GM19395 (cell line): ENCODE data around the gene SAMHD1.
"Not testable (repeated sequence)": the region's sequence is repeated elsewhere in the genome, so short reads cannot be mapped to it uniquely, and the experiment has no call there.

ENCODE experiments used
- ATAC-seq: cut with Tn5 transposase; IDR thresholded peaks from one replicate; pipeline ENCODE4 v1.9.1; 2021; ENCODE audit warnings: mild to moderate bottlenecking, moderate library complexity; ENCODE audit not compliant: unreplicated experiment

Gene SAMHD1

DNA sequence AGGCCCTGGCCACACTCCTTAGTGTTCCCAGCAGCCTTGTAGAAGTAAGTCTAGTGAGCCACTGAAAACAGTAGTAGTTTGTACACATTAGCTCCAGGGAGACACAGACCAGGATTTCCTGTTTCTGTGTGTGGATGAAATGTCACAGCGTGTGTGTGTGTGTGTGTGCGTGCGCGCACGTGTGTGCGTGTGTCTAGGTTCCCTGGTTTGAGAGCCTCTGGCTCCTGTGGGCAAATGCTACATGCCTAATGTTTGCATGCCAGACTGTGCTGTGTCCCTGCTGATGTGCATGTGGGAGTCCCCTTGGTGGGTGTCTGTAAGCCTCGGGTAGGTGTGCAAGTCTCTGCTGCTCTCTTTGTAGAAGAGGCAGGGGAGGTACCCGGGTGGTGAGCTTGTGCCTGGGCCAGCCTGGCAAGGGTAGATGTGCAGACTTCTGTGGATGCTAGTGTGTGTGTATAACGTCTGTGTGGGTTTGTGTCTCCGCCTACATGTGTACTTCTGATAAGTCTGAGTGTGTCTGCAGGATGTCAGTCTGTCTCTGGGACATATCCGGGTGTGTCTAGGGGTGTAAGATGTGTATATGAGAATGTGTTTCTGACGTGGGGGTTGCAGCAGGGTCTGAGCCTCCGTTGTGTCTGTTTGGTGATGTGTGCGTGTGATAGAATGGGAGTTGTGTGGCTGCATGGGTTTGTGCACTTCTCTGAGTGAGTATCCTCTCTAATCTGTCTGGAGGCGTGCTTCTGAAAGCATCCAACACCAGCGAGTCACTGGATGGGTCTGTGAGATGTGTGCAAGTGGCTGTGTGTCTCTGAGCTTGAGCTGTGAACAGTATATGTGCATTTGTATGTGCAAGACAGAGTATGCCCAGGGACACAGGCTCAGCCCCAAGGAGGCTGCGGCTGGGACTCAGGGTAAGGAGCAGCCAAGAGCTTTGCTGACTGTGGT lies 94.5 kb downstream of the SAMHD1 start:
- ATAC-seq = no peak

DNA sequence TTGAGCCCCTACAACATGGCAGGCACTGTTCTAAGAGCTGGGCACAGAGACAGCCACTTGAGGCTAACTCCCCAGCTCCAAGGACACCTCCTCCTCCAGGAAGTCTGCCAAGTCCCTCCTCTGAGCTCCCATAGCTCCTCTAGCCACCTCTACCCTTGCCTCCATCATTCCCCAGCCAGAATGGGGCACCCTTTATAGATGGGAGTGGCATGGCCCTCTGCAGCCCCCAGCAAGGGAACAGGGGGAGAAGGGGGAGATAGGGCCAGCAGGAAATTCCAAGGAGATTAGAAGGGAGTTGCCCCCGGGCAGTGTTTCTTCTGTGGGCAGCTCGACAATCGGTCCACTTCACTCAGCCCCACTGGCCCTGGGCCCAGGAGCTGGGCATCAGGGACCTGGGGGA lies 95.3 kb downstream of the SAMHD1 start:
- ATAC-seq = no peak

DNA sequence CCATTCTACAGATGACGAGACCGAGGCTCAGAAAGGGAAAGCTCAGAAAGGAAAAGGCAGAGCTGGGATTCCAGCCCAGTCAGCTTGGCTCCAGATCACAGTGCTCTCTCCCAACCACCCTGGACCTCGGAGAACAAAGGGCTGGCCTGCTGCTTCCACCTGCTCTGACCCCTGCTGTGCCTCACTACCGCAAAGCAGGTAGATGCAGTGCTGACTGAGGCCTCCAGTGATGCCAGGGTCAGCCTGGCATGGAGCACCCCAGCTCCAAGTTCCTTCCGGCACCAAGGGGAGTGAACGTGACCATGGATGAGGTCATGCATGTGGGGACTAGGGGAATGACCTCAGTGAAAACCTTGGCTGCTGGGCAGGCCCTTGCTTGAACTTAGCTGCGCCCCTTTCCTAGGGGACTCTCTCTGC lies 96.3 kb downstream of the SAMHD1 start:
- no peak for ATAC-seq

DNA sequence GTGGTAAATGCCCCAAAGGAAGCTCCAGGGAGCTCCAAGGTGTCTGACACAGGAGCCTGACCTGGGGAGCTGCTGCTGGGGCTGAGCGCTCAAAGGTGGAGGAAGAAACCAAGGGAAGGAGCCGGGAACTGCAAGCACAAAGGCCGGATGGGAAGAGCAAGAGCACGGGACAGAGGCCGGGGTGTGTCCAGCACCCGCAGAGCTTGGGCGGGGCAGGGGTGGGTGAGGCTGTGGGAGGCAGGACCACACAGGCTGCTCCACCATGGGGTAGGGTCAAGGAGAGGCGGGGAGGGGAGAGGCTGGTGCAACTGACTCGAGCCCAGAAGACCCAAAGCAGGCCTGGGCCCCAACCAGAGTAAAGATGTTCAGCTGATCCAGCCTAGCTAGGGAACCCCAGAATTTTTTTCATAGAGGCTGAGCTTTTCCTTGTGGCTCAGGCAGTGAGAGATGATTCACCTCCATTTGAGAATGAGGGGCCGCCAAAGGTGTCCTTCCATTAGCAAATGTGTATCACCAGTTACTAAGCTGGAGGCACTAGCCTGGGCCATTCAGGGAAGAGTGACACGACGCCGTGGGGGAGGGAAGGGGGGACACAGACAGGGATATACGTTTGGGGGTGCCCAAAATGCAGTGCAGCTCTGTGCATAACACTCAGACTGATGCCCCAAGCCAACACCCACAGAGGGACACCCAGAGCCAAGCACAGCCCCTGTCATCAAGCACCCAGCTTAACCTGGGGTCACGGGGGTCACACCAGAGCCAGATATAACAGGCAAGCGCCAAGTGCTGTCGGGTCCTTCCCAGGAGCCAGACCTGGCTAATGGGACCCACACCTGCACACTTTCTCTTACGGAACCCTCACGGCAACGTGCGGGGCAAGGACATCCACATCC lies 96.9 kb downstream of the SAMHD1 start:
- ATAC-seq = no peak

DNA sequence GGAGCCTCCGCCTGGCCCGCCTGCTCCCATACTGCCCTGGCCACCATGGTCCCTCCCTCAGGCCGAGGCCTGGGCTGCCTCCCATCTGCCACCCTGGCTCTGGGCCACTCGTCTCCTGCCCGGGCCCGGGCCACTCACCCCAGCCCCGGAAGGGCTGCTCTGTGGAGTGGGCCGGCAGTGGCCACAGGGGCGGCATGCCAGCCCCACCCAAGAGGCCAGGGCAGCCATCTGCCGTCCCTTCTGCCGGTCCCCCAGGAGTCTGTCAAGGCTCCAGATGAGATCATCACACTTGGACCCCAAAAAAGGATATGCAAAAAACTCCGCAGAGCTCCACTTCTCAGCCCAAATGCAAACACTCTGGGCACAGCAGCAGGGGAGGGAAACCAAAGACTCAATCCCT lies 99.3 kb downstream of the SAMHD1 start:
- no peak for ATAC-seq

DNA sequence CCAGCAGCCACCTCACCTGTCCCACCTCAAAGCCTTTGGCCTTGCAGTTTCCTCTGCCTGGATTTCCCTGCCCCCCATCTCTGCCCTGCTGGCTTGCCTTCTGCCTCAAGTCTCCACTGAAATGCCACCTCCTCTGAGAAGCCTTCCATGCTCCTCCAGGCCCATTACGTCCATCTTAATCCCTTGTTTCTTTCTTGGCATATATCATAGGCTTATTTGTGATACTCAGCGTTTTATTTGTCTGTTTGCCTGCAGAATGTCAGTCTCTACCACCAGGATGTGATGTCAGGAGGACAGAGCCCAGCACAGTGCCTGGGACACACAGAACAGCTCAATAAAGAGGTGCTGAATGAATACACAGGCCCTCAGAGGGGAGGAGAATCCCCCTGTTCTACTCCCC lies 100.0 kb downstream of the SAMHD1 start:
- no peak for ATAC-seq

DNA sequence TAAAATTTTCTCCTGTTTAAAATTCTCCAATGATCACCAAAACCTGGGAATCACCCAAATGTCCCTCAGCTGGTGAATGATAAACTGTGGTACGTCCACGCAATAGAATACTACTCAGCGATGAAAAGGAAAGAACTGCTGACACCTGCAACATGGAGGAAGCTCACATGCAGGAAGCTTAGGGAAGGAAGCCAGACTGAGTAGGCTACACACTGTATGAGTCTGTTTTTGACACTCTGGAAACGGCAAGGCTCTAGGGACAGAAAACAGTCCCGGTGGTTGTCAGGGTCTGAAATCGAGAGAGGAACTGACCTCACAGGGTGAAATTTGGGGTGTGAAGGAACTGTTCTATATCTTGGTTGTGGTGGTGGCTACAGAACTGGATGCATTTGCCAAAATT lies 100.7 kb downstream of the SAMHD1 start:
- ATAC-seq = no peak

DNA sequence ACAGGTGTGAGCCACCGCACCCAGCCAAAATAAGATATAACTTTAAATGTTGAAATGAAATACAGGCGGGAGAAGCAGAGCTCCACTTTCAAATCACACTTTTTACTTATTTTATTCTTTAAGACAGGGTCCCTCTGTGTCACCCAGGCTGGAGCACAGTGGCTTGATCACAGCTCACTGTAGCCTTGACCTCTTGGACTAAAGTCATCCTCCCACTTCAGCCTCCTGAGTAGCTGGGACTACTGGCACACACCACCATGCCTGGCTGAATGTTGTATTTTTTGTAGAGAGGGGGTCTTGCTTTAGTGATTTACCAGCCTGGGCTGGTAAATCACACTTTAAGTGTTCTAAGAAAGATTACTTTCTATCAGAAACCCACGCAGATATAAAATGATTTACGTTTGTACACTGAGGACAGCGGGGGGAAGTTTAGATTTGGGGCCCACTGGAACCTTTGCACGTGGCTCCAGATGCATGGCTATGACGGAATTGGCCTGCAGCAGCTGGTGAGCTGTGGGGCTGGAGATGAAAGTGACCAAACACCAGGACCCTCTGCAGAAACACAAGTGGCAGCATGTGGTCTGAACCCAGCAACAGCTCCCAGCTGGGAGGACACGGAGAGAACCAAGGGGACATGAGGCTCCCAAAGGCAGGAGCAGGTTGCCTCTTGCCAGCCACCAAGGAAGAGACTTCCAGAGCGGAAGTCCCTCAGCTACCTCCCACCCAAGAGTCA lies 102.0 kb downstream of the SAMHD1 start:
- ATAC-seq = no peak

DNA sequence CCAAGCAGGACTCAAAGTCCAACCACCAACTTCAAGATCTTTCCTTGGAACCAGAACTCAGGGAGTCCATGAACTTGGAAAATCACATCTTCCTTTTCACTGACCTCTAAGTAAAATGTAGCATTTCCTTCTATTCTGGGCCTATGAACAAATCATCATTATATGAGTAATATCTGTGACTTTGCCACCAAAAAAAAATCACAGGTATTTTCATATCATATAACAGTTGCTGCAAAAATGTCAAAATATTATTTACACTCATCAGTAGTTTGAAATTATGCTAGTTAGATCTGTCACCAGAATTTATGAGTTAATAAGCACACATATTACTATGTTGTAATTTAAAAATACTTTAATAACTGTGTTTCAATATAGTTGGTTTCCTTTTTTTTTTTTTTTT lies 102.8 kb downstream of the SAMHD1 start:
- ATAC-seq = no peak

DNA sequence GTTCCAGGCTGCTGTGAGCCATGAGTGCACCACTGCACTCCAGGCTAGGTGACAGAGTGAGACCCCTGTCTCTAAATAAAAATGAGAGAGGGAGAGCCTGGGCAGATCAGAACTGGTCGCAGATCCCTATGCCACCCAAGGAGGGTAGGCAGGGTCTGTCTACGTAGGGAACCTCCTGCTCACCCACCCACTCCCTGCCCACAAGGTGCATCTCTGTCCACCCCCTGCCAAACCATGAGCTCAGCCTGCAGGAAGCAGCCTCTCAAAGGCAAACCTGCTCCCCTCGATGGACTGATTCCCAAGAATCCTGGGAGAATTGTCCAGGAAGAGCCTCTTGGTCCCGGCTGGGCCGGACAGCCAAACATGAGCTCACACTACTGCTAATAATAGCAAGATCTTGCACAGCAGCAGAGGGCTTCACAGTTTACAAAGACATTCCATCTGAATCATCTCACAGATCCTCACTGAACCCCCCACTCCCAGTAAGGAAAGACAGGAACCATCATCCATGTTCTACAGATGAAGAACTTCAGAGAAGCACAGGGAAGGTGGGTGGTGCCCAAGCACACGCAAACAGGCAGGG lies 103.3 kb downstream of the SAMHD1 start:
- ATAC-seq = no peak

DNA sequence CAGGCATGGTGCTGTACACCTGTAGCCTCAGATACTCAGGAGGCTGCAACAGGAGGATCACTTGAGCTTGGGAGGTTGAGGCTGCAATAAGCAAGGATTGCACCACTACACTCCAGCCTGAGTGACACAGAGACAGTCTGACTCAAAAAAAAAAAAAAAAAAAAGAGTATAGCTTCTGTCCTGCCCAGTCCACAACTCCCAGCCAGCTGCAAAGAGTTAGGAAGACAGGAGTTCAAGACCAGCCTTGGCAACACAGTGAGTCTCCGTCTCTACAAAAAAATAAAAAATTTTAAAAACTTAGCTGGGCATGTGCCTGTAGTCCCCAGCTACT lies 103.8 kb downstream of the SAMHD1 start:
- ATAC-seq = no peak

DNA sequence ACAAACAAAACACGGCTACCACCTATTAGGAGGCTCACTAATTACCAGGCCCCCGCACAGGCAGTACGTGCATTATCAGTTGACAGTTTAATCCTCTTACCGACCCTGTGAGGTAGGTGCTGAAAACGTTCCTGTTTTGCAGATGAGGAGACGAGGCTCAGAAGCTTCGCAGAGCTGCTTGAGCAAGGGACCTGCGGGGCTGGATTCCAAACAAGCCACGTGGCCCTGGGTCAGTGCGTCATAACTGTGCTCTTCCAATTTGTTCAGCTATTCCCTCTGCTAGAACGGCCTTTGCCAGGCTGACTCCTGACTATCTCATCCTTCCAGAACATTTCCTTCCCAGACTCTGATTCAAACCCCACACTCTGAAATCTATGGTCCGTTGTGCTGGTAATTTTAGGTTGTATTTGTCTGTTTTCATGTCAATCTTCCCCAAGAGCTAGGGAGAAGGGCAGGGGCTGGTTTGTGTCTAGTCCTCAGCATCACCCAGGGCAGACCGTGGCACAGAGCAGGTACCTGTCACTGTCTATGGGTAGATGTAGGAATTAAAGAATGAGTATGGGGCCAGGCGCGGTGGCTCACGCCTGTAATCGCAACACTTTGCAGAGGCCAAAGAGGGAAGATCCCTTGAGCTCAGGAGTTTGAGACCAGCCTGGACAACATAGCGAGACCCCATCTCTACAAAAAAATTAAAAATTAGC lies 104.3 kb downstream of the SAMHD1 start:
- ATAC-seq = no peak

DNA sequence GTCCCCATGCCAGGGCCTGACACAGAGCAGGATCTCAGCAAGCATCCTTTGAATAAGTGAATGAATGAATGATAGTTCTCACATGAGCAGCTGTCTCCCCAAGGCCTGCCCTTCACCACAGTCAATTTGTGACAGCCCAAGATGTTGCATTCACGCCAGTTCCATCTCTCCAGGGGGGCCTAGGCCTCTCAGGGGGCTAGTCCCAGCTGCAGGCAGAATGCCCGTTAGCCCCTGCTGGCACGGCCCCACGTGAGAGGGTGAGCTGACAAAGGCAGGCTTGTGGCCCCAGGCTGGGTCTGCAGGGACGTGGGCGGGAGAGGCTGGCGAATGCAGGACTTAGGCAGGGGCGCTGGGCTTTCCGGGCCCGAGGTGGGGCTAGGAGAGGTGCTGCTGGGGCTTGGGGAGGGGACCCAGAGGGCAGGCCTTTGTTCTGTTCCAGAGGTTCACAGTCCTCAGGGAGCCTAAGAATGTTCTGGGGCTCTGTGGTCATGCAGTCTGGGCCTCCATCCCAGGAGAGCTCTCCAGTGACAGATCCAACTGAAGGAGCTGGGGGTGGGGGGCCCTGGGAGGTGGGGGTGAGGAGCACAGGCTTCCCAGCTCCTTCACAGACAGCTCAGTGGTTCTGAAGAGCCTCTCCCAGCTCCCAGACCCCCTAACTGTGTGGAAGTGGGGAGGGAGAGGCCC lies 106.1 kb downstream of the SAMHD1 start:
- ATAC-seq = no peak

DNA sequence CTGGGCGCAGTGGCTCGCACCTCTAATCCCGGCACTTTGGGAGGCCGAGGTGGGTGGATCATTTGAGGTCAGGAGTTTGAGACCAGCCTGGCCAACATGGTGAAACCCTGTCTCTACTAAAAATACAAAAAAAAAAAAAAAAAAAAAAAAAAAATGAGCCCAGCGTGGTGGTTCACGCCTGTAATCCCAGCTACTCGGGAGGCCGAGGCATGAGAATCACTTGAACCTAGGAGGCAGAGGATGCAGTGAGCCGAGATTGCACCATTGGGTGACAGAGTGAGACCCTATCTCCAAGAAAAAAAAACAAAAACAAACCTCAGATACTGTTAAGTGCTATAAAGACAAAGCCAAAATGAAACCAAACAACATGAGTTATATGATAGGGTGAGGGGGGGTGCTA lies 110.5 kb downstream of the SAMHD1 start:
- ATAC-seq = not testable (repeated sequence)
